Hematopoietic multipotent progenitor cell (in vitro differentiated cells): ENCODE results near the gene CWC15. TPM values are rescaled to one million over a fixed set of nuclear protein-coding genes. Genes with fewer than 3 reads are reported as not detected.
"Not testable (repeated sequence)": the region's sequence is repeated elsewhere in the genome, so short reads cannot be mapped to it uniquely, and the experiment has no call there.

Experiments used
- DNase-seq, 3 donors: peaks; one replicate each; pipeline ENCODE4 v3.0.0-alpha.2; 2011 to 2015; ENCODE audit warnings: low read depth in 2 of 3, low spot score in 2 of 3
- total RNA-seq: library from RNA; depleted of rRNA; stranded (reverse); fragments of >200 nt; gene quantifications from one replicate; pipeline ENCODE4 v1.2.3, GENCODE V29; 2012

CWC15 gene
- total RNA-seq, 1 donor: 12.4 TPM

GRCh38 chr11:94922321-94923003, 50.9 kb downstream of the CWC15 start:
- peak in 1 of 3 donors; percentile 67 for DNase-seq

DNA sequence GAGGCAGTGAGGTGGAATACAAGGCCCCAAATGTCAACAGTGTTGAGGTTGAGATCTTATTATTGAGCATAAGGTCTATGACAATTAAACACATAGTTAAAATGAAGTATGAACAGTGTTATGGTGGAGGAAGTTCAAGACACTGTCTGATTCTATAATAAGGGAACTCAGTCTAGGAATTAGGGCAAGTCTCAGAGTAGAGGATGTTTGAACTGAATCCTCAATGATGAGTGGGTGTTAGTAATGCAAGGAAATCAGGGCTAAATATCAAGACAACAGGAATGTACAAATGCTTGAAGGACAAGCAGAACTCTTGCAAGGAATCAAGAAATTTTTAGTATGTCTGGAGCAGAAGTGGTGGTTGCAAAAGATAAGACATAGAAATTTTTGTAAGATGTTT, 53.0 kb downstream of the CWC15 start:
- no peak for DNase-seq

DNA sequence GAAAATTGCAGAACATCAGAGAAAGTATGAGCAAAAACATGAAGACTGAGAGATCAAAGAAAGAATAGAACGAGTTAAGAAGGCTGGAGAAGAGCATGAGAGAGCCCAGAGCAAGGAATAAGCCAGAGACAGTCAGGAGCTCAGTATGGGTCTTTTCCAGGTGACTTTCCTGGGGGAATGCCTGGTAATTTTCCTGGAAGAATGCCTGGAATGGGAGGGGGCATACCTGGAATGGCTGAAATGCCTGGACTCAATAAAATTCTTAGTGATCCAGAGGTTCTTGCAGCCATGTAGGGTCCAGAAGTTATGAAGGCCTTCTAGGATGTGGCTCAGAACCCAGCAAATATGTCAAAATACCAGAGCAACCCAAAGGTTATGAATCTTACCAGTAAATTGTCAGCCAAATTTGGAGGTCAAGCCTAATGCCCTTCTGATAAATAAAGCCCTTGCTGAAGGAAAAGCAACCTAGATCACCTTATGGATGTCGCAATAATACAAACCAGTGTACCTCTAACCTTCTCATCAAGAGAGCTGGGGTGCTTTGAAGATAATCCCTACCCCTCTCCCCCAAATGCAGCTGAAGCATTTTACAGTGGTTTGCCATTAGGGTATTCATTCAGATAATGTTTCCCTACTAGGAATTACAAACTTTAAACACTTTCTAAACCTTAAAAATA, 59.5 kb downstream of the CWC15 start:
- DNase-seq: not testable (repeated sequence)

DNA sequence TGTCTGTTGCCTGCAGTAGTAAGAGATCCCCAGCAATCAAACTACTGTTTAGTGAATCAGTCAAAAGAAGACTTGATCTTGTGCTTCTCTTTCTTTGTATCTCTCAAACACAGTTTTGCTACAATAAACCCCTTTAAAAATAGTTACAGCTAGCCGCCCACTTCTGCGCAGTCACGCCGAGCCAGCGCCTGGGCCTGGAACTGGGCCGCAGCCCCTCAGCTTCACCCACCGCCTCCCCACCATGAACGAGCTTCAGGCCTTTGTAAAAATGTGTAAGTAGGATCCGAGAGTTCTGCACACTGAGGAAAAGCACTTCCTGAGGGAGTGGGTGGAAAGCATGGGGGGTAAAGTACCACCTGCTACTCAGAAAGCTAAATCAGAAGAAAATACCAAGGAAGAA, 60.5 kb downstream of the CWC15 start:
- DNase-seq: no peak

Other genes starting within 250 kb of the CWC15 start
- 14.3 TPM for gene AMOTL1, start 205.2 kb downstream of the CWC15 start, total RNA-seq
- 1.3 TPM for gene KDM4D, start 153 bp upstream of the CWC15 start, total RNA-seq
- gene KDM4E, start 51.7 kb upstream of the CWC15 start, total RNA-seq: not detected
- gene KDM4F, start 75.9 kb upstream of the CWC15 start, total RNA-seq: under 0.01 TPM
- 17.5 TPM for gene SRSF8, start 93.4 kb upstream of the CWC15 start, total RNA-seq
- 14.5 TPM for gene ENDOD1, start 116.3 kb upstream of the CWC15 start, total RNA-seq